B cell (primary cell): ENCODE data around the gene CPD. TPM values are rescaled to one million over a fixed set of nuclear protein-coding genes. Genes with fewer than 3 reads are reported as not detected.

Experiments used
- ATAC-seq: fragments of 200-7000 bp; cut with Tn5 transposase; one replicate; pipeline ENCODE4 v1.10.0; 2021; ENCODE audit warnings: low read depth, mild to moderate bottlenecking, moderate number of reproducible peaks, moderate library complexity
- CTCF ChIA-PET: fragments of 350-600 bp; sonication (Branson Sonifier 250); formaldehyde crosslinking; loops from one replicate; lab custom pipeline; 2021; ENCODE audit warnings: antibody characterized with exemption, inconsistent platforms; lab: Charles Lee
- POLR2A ChIA-PET: fragments of 350-600 bp; sonication (Branson Sonifier 250); formaldehyde crosslinking; loops from one replicate; lab custom pipeline; 2021; ENCODE audit warnings: antibody characterized with exemption; lab: Charles Lee
- DNase-seq: peaks from one replicate; pipeline ENCODE4 v3.0.0; 2013
- H2AFZ ChIP-seq: 2 replicates; pipeline ENCODE4 v1.6.1; 2012; ENCODE audit warnings: mild to moderate bottlenecking, low read depth, low read length; ENCODE audit not compliant: insufficient read depth, poor library complexity, severe bottlenecking
- H3K27ac ChIP-seq, 2 donors: 1 replicate in 1 of 2; 2 replicates in 1 of 2; pipeline ENCODE4 v1.5.1; 2012 to 2013; ENCODE audit warnings: low read length in 2 of 2, mild to moderate bottlenecking in 2 of 2, moderate library complexity in 1 of 2
- H3K27me3 ChIP-seq, 4 experiments: fragments of 200-600 bp in 1 of 4; sonication (generic) in 1 of 4; replicated peaks in 1 of 4; 1 replicate in 2 of 4; 2 replicates in 2 of 4; pipeline versions ENCODE4 v1.6.1 to v1.7.0; 2013 to 2016; ENCODE audit warnings: low read length in 3 of 4, mild to moderate bottlenecking in 2 of 4, mixed read lengths in 1 of 4, moderate library complexity in 1 of 4; ENCODE audit not compliant: insufficient read depth in 4 of 4, control insufficient read depth in 3 of 4; ENCODE audit errors: control extremely low read depth in 1 of 4
- H3K36me3 ChIP-seq, 2 experiments: replicated peaks in 1 of 2; 1 replicate in 1 of 2; 2 replicates in 1 of 2; pipeline versions ENCODE4 v1.6.1 to v1.7.1; 2013; ENCODE audit warnings: low read length in 1 of 2; ENCODE audit not compliant: insufficient read depth in 2 of 2, control insufficient read depth in 1 of 2; ENCODE audit errors: control extremely low read depth in 1 of 2, extremely low read depth in 1 of 2
- H3K4me1 ChIP-seq, 2 donors: fragments of 200-600 bp in 1 of 2; sonication (generic) in 1 of 2; 1 replicate in 1 of 2; 2 replicates in 1 of 2; pipeline versions ENCODE4 v1.5.1 to v1.6.1; 2013 to 2017; ENCODE audit warnings: low read length in 2 of 2; ENCODE audit not compliant: control insufficient read depth in 2 of 2, insufficient read depth in 2 of 2
- H3K4me2 ChIP-seq: replicated peaks from 2 replicates; pipeline ENCODE3; 2012; ENCODE audit warnings: mild to moderate bottlenecking, low read depth, low read length; ENCODE audit not compliant: poor library complexity, severe bottlenecking
- H3K4me3 ChIP-seq, 5 experiments: fragments of 200-600 bp in 1 of 5; sonication (generic) in 1 of 5; 1 replicate in 3 of 5; 2 replicates in 2 of 5; pipeline versions ENCODE4 v1.5.1 to v1.7.0; 2011 to 2016; ENCODE audit warnings: low read length in 4 of 5, mild to moderate bottlenecking in 4 of 5, low read depth in 2 of 5, control low read depth in 1 of 5, moderate library complexity in 1 of 5; ENCODE audit not compliant: insufficient read depth in 1 of 5; ENCODE audit errors: control extremely low read depth in 1 of 5, extremely low read depth in 1 of 5
- H3K79me2 ChIP-seq: fragments of 200-600 bp; sonication (generic); one replicate; pipeline ENCODE4 v1.6.0; 2016; ENCODE audit warnings: low read length; ENCODE audit not compliant: control insufficient read depth, insufficient read depth
- H3K9ac ChIP-seq: fragments of 200-600 bp; sonication (generic); 2 replicates; pipeline ENCODE4 v1.6.1; 2017; ENCODE audit warnings: mild to moderate bottlenecking, low read length, moderate library complexity
- H3K9me3 ChIP-seq, 3 donors: one replicate each; pipeline versions ENCODE4 v1.6.1 to v1.7.1; 2013; ENCODE audit warnings: low read length in 2 of 3; ENCODE audit not compliant: control insufficient read depth in 2 of 3, insufficient read depth in 1 of 3; ENCODE audit errors: control extremely low read depth in 1 of 3
- H4K20me1 ChIP-seq: 2 replicates; pipeline ENCODE4 v1.6.0; 2012; ENCODE audit warnings: mild to moderate bottlenecking, low read length; ENCODE audit not compliant: insufficient read depth, control insufficient read depth, poor library complexity, severe bottlenecking
- H3K27ac Mint-ChIP-seq: one replicate; pipeline ENCODE4 v1.8.0; 2021; ENCODE audit warnings: mixed read lengths
- H3K27me3 Mint-ChIP-seq: one replicate; pipeline ENCODE4 v1.8.0; 2021; ENCODE audit warnings: mixed read lengths
- H3K4me1 Mint-ChIP-seq: one replicate; pipeline ENCODE4 v1.8.0; 2021; ENCODE audit warnings: mixed read lengths
- H3K4me3 Mint-ChIP-seq: one replicate; pipeline ENCODE4 v1.8.0; 2021; ENCODE audit warnings: mixed read lengths
- H3K9me3 Mint-ChIP-seq: one replicate; pipeline ENCODE4 v1.8.0; 2022; ENCODE audit warnings: mixed read lengths; ENCODE audit not compliant: insufficient read depth
- CTCF ChIP-seq: fragments of 200-600 bp; IDR thresholded peaks from one replicate; pipeline ENCODE4 v1.8.0; 2022; ENCODE audit warnings: antibody characterized with exemption, mild to moderate bottlenecking
- EZH2 ChIP-seq: IDR thresholded peaks from 2 replicates; pipeline ENCODE4 v1.6.1; 2012; ENCODE audit warnings: borderline replicate concordance, low read depth, mild to moderate bottlenecking, moderate library complexity, low read length; ENCODE audit not compliant: insufficient read depth, poor library complexity, severe bottlenecking
- whole genome bisulfite sequencing: methylation state at CpG from one replicate; pipeline ENCODE4 v1.1.5; 2013; ENCODE audit warnings: missing lambda C conversion rate; ENCODE audit not compliant: insufficient coverage; 5-methylcytosine and 5-hydroxymethylcytosine counted together
- intact Hi-C: fragments of 100-400 bp; cut with micrococcal nuclease; formaldehyde crosslinking; loops from one replicate; pipeline ENCODE4 v1.10.0; 2022
- polyA plus RNA-seq: library from polyadenylated mRNA; depleted of rRNA; stranded (reverse); fragments of >200 nt; gene quantifications from 2 replicates; pipeline ENCODE4 v1.2.3, GENCODE V29; 2012
- total RNA-seq, 2 donors: library from RNA; stranded (reverse); fragments of 120-200 nt in 1 of 2; gene quantifications; 1 replicate in 1 of 2; 2 replicates in 1 of 2; pipeline versions ENCODE4 v1.2.3 to v1.2.4, GENCODE V29; 2013 to 2022

The CPD gene
- total and polyA plus RNA-seq, 2 donors (not counting 1 experiment from before 2014, with no cell fraction given), result 1.5 to 15.6 TPM

- no peaks in the 10 kb centered on the region for H4K20me1 ChIP-seq
- peaks cover 0 to 7% of the 10 kb centered on the region in 2 experiments for H3K36me3 ChIP-seq
- no peak for DNase-seq
- no peak for TF ChIP-seq EZH2
- TF ChIP-seq CTCF, result no peak
- H3K9ac ChIP-seq, result no peak overlapping the region
- WGBS, result 100% methylated on average over 2 of the region's 4 CpGs
- no peak for ATAC-seq
- H2AFZ ChIP-seq, result no peak overlapping the region
- CTCF ChIA-PET, result no interaction called here
- intact Hi-C loops, result no loop called here
- H3K27me3 ChIP-seq, result no peaks in the 10 kb centered on the region
- no peaks in the 10 kb centered on the region for H3K79me2 ChIP-seq
- H3K4me1 Mint-ChIP-seq, result no peaks in the 10 kb centered on the region
- POLR2A ChIA-PET, result no interaction called here
- no peak overlapping the region for H3K27ac ChIP-seq
- H3K4me1 ChIP-seq, result no peaks in the 10 kb centered on the region
- H3K4me3 Mint-ChIP-seq, result no peak overlapping the region
- H3K27me3 Mint-ChIP-seq, result no peaks in the 10 kb centered on the region
- no peak overlapping the region for H3K4me2 ChIP-seq
- H3K9me3 Mint-ChIP-seq, result peaks cover under 1% of the 10 kb centered on the region
- peaks cover 0 to 5% (median 3%) of the 10 kb centered on the region in 3 donors for H3K9me3 ChIP-seq
- H3K27ac Mint-ChIP-seq, result no peak overlapping the region
- H3K4me3 ChIP-seq, result no peak overlapping the region
Observed at GRCh38 chr17:30449480-30449879, 70.8 kb downstream of the CPD start.

GRCh38 chr17:30450125-30451027 lies 71.6 kb downstream of the CPD start:
- no peak for TF ChIP-seq CTCF
- TF ChIP-seq EZH2, result no peak
- 96% methylated on average over 8 of the region's 12 CpGs for WGBS
- Mint-ChIP-seq H3K4me3 (no peak overlapping the region), H3K27ac (no peak overlapping the region), H3K9me3 (peaks cover 2% of the 10 kb centered on the region), H3K4me1 (no peaks in the 10 kb centered on the region), H3K27me3 (no peaks in the 10 kb centered on the region)
- no peak overlapping the region for H3K9ac ChIP-seq
- no peaks in the 10 kb centered on the region for H3K27me3 ChIP-seq
- ATAC-seq, result no peak
- no peaks in the 10 kb centered on the region for H3K4me1 ChIP-seq
- no peaks in the 10 kb centered on the region for H3K79me2 ChIP-seq
- CTCF ChIA-PET, result no interaction called here
- H4K20me1 ChIP-seq, result no peaks in the 10 kb centered on the region
- intact Hi-C loops, result no loop called here
- peaks cover 0 to 5% (median 3%) of the 10 kb centered on the region in 3 donors for H3K9me3 ChIP-seq
- H3K4me2 ChIP-seq, result no peak overlapping the region
- no peak overlapping the region for H3K27ac ChIP-seq
- H2AFZ ChIP-seq, result no peak overlapping the region
- H3K4me3 ChIP-seq, result no peak overlapping the region
- POLR2A ChIA-PET, result no interaction called here
- DNase-seq, result no peak
- H3K36me3 ChIP-seq, result peaks cover 0 to 5% of the 10 kb centered on the region in 2 experiments
